Stimulated activated CD8-positive, alpha-beta memory T cell treated with anti-CD3 and anti-CD28 coated beads, Interleukin-7, amount 100 ng/mL, for 48 hours (primary cell): ENCODE data around the gene RIPOR2.
"Not testable (repeated sequence)": the region's sequence is repeated elsewhere in the genome, so short reads cannot be mapped to it uniquely, and the experiment has no call there.

Source experiments
- DNase-seq, 2 donors: peaks; one replicate each; pipeline ENCODE4 v3.0.0-alpha.2; 2020; ENCODE audit warnings: low read depth in 1 of 2; ENCODE audit errors: extremely low read depth in 1 of 2

Gene RIPOR2

DNA sequence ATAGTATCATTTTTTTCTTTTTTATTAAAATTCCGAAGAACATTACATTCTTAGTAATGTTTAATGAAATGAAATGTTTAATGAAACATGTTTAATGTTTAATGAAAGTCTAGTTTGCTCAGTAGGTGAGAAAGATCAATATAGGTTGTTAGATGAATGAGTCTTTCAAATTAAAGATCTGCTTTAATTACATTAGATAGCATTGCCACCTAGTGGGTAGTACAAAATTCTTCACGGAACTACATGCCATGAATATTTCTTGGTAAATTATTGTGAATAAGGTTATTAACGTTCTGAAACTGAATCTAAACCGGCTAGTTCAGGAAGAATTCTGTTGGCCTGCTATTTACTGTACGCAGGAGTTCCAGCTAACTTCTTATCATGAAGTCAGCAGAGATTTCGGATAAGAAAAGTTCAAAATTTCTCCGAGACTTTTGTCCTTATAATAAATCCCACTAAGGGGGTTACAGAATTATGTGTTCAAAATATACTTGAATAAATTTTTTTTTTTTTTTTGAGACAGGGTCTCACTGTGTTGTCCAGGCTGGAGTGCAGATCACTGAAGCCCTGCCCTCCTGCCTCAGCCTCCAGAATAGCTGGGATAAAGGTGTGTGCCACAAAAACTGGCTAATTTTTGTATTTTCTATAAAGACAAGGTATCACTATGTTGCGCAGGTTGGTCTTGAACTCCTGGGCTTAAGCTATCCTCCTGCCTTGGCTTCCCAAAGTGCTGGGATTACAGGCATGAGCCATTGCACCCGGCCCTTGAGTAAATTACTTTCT lies 168.9 kb downstream of the RIPOR2 start:
- no peak for DNase-seq

DNA sequence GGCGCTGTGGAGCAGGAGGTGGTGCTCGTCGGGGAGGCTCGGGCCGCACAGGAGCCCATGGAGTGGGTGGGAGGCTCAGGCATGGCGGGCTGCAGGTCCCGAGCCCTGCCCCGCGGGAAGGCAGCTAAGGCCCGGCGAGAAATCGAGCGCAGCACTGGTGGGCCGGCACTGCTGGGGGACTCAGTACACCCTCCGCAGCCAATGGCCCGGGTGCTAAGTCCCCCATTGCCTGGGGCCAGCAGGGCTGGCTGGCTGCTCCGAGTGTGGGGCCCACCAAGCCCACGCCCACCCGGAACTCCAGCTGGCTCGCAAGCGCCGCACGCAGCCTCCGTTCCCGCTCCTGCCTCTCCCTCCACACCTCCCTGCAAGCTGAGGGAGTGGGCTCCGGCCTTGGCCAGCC lies 169.8 kb downstream of the RIPOR2 start:
- DNase-seq = not testable (repeated sequence)

DNA sequence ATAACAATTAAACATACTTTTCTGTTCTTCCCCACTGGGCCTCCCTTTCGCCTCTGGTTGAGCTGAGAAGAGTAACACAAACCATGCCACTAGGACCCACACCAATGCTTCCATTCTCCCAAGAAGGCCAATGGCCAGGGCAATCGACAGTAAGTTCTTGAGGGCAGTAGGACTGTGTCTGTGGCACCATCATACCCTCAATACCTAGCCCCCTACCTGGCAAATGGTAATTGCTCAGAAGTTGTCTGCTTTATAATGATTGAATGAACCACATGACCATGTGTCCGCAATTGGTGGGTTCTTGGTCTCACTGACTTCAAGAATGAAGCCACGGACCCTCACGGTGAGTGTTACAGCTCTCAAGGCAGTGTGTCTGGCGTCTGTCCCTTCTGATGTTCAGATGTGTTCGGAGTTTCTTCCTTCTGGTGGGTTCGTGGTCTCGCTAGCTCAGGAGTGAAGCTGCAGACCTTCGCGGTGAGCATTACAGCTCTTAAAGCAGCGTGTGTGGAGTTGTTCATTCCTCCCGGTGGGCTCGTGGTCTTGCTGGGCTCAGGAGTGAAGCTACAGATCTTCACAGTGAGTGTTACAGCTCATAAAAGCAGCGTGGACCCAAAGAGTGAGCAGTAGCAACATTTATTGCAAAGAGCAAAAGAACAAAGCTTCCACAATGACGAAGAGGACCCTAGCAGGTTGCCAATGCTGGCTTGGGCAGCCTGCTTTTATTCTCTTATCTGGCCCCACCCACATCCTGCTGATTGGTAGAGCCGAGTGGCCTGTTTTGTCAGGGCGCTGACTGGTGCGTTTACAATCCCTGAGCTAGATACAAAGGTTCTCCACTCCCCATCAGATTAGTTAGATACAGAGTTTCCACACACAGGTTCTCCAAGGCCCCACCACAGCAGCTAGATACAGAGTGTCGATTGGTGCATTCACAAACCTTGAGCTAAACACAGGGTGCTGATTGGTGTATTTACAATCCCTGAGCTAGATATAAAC lies 170.6 kb downstream of the RIPOR2 start:
- not testable (repeated sequence) for DNase-seq

DNA sequence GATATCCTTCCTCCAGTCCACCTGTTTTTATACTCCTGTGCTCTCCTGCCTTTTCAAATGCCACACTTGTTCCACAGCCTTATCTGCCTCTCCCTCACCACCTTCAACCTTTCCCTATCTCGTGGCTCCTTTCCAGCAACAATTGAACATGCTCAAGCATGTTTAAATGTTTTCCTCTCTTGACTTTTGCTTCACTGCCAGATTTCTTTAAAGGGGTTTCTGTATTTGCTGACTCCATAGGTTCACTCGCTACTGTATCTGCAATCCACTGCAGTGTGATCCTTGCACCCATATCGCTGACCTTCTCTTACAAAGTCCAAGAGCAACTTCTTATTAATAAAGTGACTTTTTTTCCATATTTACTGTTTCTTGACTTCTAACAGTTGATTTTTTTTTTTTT lies 172.2 kb downstream of the RIPOR2 start:
- no peak for DNase-seq

DNA sequence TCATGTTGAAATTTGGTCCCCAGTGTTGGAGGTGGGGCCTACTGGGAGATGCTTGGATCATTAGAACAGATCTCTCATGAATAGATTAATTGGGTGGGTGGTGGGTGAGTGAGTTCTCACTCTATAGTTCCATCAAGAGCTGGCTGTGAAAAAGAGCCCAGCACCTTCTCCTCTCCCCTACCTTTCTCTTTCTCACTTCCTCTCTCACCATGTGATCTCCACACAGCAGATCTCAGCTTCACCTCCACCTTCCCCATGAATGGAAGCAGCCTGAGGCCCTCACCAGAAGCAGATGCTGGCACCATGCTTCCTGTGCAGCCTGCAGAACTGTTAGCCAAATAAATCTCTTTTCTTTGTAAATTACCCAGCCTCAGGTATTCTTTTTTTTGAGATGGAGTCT lies 173.9 kb downstream of the RIPOR2 start:
- DNase-seq = no peak

DNA sequence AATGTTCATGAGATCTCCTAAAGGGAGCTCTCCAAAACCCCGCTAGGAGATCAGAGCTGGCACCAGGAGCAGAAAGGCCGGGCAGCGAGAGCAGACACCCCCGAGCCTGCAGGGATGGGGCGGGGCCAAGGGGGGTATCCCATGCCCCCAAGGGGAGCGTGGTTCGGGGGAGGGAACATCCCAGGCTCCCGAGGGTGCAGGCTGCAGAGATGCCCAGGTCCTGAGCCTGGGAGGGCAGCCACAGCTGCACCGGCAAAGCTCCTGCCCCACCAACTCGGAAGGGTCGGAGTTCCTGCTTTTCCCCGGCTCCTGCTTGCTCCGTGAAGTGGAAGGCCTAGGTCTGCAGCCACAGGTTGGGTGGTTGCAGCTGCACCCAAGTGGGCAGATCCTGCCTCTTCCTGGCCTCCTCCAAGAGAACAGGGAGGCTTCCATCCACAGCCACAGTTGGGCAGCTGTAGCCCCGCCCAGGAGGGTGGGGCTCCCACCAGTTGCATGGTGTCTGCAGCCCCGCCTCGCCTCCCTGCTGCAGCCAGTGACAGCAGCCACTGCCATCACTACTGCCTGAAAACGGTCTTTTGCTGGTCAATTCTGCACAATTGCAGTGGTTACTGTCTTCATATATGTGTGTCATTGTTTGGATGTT lies 174.4 kb downstream of the RIPOR2 start:
- DNase-seq = no peak

DNA sequence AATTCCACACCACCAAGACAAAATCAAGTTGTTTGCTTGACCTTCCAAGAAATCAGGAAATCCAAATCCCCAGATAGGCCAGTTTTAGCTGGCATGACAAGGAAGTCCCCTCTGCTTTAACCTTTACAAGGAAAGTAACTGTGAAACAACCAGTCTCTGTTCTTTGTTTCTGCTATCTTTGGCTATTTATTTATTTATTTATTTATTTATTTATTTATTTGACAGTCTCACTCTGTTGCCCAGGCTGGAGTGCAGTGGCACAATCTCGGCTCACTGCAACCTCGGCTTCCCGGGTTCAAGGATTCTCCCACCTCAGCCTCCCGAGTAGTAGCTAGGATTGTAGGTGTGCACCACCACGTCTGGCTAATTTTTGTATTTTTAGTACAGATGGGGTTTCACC lies 175.6 kb downstream of the RIPOR2 start:
- no peak for DNase-seq

DNA sequence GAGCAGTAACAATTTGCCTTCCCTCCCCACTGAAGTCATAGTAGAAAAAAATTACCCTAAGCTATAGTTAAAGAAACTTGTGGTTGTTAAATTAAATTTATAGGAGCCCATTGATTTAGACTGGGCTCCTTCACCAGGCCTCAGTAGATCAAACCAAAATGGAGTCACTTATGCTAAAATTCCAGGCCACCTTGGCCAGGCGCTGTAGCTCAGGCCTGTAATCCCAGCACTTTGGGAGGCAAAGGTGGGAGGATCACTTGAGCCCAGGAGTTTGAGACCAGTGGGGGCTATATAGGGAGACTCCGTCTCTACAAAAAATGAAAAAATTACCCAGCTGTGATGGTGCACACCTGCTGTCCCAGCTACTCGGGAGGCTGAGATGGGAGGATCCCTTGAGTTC lies 176.0 kb downstream of the RIPOR2 start:
- no peak for DNase-seq

DNA sequence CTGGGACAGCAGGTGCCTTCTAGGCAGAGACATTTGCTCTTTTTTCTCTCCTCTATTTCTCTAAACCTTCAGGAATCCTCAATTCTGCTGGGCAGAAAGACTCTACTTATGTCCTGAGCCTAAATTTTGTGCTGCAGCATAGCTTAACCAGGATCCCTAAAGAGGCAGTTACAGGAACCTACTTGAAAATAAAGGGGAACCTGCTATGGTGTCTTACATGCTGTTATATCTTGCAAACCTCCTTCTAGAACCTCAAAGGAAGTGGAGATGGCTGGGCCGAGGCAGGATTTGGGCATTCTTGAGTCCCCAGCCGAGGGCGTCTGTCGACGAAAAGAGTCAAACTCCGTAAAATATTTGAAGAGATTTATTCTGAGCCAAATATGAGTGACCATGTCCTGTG lies 178.1 kb downstream of the RIPOR2 start:
- DNase-seq = no peak

DNA sequence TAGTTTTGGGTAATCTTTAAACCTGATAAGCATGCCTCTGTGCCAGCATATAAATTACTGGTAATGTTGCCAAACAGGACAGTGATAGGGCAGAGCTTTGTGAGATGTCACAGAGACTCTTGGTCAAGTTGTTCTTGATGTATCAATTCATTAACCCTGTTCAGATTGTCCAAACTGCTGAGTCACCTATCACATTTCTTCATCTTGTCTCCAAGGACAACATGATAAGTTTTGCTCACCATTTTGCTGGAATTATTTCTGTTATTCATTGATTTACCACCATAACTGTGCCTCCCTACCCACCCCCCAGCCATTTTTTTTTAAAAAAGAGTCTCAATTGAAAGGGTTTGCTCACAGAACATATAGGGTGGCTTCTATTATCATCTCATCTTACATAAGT lies 180.5 kb downstream of the RIPOR2 start:
- no peak for DNase-seq

DNA sequence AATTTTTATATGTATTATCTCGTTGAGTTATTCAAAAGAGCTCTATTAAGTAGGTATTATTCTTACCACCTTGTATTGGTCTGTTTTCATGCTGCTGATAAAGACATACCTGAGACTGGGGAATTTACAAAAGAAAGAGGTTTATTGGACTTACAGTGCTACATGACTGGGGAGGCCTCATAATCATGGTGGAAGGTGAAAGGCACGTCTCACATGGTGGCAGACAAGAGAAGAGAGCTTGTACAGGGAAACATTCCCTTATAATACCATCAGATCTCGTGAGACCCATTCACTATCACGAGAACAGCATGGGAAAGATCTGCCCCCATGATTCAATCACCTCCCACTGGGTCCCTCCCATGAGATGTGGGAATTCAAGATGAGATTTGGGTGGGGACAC lies 181.4 kb downstream of the RIPOR2 start:
- DNase-seq = not testable (repeated sequence)
